A673 (cell line): ENCODE data around the gene ZIC5. TPM values are rescaled to one million over a fixed set of nuclear protein-coding genes. Genes with fewer than 3 reads are reported as not detected.

Source experiments
- BruUV-seq: library from RNA; stranded (reverse); fragments of 400-500 nt; replicated peaks from 2 replicates; lab custom pipeline; 2021; lab: Mats Ljungman, UMichigan
- CTCF ChIA-PET: fragments of 300-600 bp; sonication (Branson Sonifier 250); formaldehyde crosslinking; loops from one replicate; lab custom pipeline; 2022; ENCODE audit warnings: antibody characterized with exemption; lab: Charles Lee
- POLR2A ChIA-PET: fragments of 300-600 bp; sonication (Branson Sonifier 250); formaldehyde crosslinking; loops from one replicate; lab custom pipeline; 2022; ENCODE audit warnings: antibody characterized with exemption; ENCODE audit not compliant: low non-redundant PET; lab: Charles Lee
- DNase-seq: peaks from one replicate; pipeline ENCODE4 v3.0.0-alpha.2; 2015; ENCODE audit warnings: low spot score
- H3K27ac ChIP-seq: fragments of 200-600 bp; sonication (generic); 2 replicates; pipeline ENCODE4 v1.5.1; 2016; ENCODE audit warnings: mixed run types, low read depth, mild to moderate bottlenecking, mixed read lengths, antibody characterized with exemption, low read length; ENCODE audit not compliant: poor library complexity, severe bottlenecking
- H3K27me3 ChIP-seq: fragments of 200-600 bp; sonication (generic); replicated peaks from 2 replicates; pipeline ENCODE4 v1.6.1; 2017; ENCODE audit warnings: mixed run types, low read depth, mild to moderate bottlenecking, mixed read lengths, antibody characterized with exemption, low read length; ENCODE audit not compliant: insufficient read depth, poor library complexity
- H3K36me3 ChIP-seq: fragments of 200-600 bp; sonication (generic); 2 replicates; pipeline ENCODE4 v1.6.1; 2016; ENCODE audit warnings: mixed run types, mild to moderate bottlenecking, mixed read lengths, antibody characterized with exemption, low read length; ENCODE audit not compliant: insufficient read depth, poor library complexity, severe bottlenecking
- H3K4me1 ChIP-seq: fragments of 200-600 bp; sonication (generic); 2 replicates; pipeline ENCODE4 v1.6.1; 2017; ENCODE audit warnings: mixed run types, mild to moderate bottlenecking, mixed read lengths, antibody characterized with exemption, low read length; ENCODE audit not compliant: insufficient read depth, poor library complexity, severe bottlenecking
- H3K4me3 ChIP-seq: fragments of 200-600 bp; sonication (generic); 2 replicates; pipeline ENCODE4 v1.5.1; 2016; ENCODE audit warnings: low read depth, mixed run types, mild to moderate bottlenecking, mixed read lengths, low read length; ENCODE audit not compliant: poor library complexity, severe bottlenecking
- H3K9me3 ChIP-seq: fragments of 200-600 bp; sonication (generic); 2 replicates; pipeline ENCODE4 v1.6.1; 2016; ENCODE audit warnings: mixed run types, low read depth, mild to moderate bottlenecking, mixed read lengths, antibody characterized with exemption, low read length; ENCODE audit not compliant: poor library complexity, severe bottlenecking
- EZH2 ChIP-seq: fragments of 200-600 bp; sonication (generic); IDR thresholded peaks from 2 replicates; pipeline ENCODE4 v1.6.1; 2017; ENCODE audit warnings: borderline replicate concordance, low read depth, mild to moderate bottlenecking, mixed read lengths, antibody characterized with exemption, low read length; ENCODE audit not compliant: poor library complexity, severe bottlenecking
- intact Hi-C: fragments of 100-400 bp; cut with micrococcal nuclease; formaldehyde crosslinking; loops from one replicate; pipeline ENCODE4 v1.10.0; 2022; ENCODE audit not compliant: unreplicated experiment
- total RNA-seq: library from RNA; stranded (reverse); gene quantifications from 2 replicates; pipeline ENCODE4 v1.2.3, GENCODE V29; 2021
- TF ChIP-seq, protein P1 (sequence below): fragments of 300-800, 200-600 bp; sonication (generic); conservative IDR thresholded peaks from 2 replicates; pipeline ENCODE4 v1.5.1; 2017; ENCODE audit warnings: low read depth, mild to moderate bottlenecking, antibody characterized with exemption, low read length, moderate library complexity, mixed read lengths

Gene ZIC5
- total RNA-seq, 1 experiment from 2014 or later: 25.2 TPM

GRCh38 chr13:99972190-99972731, 694 bp upstream of the ZIC5 start:
- Histone ChIP-seq H3K4me1 (peaks cover 10% of the 10 kb centered on the region), H3K27me3 (no peaks in the 10 kb centered on the region), H3K27ac (peak overlapping the region; percentile 89), H3K36me3 (peaks cover 15% of the 10 kb centered on the region), H3K9me3 (no peaks in the 10 kb centered on the region), H3K4me3 (peak overlapping the region; percentile 91)
- BruUV-seq: TSS peak; percentile 56
- intact Hi-C loops: no loop called here
- CTCF ChIA-PET: interaction anchor here (1.0 kb wide), 1 partner anchor 9 kb away, joined by 3 read pairs; the partner anchor contains the start of gene ZIC2
- POLR2A ChIA-PET: interaction anchor here (1.0 to 1.1 kb wide), 2 partner anchors 8 to 9 kb away, joined by 3 to 8 read pairs; partner anchors contain the start of gene ZIC2
- no peak for TF ChIP-seq EZH2
- TF ChIP-seq, protein P1, sequence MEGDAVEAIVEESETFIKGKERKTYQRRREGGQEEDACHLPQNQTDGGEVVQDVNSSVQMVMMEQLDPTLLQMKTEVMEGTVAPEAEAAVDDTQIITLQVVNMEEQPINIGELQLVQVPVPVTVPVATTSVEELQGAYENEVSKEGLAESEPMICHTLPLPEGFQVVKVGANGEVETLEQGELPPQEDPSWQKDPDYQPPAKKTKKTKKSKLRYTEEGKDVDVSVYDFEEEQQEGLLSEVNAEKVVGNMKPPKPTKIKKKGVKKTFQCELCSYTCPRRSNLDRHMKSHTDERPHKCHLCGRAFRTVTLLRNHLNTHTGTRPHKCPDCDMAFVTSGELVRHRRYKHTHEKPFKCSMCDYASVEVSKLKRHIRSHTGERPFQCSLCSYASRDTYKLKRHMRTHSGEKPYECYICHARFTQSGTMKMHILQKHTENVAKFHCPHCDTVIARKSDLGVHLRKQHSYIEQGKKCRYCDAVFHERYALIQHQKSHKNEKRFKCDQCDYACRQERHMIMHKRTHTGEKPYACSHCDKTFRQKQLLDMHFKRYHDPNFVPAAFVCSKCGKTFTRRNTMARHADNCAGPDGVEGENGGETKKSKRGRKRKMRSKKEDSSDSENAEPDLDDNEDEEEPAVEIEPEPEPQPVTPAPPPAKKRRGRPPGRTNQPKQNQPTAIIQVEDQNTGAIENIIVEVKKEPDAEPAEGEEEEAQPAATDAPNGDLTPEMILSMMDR: no peak
- DNase-seq: no peak

GRCh38 chr13:99970651-99971575, 654 bp downstream of the ZIC5 start:
- BruUV-seq: no TSS peak
- Histone ChIP-seq H3K4me3 (peak overlapping the region; percentile 91), H3K27me3 (no peaks in the 10 kb centered on the region), H3K4me1 (peaks cover 23% of the 10 kb centered on the region), H3K36me3 (peaks cover 20% of the 10 kb centered on the region), H3K27ac (peak overlapping the region; percentile 89), H3K9me3 (no peaks in the 10 kb centered on the region)
- DNase-seq: peak; percentile 76
- intact Hi-C loops: no loop called here
- TF ChIP-seq, protein P1: no peak
- no peak for TF ChIP-seq EZH2
- POLR2A ChIA-PET: interaction anchor here (0.5 to 1.1 kb wide), 6 partner anchors 9 to 771 kb away, joined by 3 to 23 read pairs (median 3); partner anchors contain the start of gene ZIC2
- CTCF ChIA-PET: interaction anchor here (1.0 kb wide), 1 partner anchor 10 kb away, joined by 3 read pairs; the partner anchor contains the start of gene ZIC2

GRCh38 chr13:99969919-99970650, 1.5 kb downstream of the ZIC5 start:
- Histone ChIP-seq H3K4me3 (peak overlapping the region; percentile 91), H3K27me3 (no peaks in the 10 kb centered on the region), H3K36me3 (peaks cover 28% of the 10 kb centered on the region), H3K27ac (peak overlapping the region; percentile 98), H3K4me1 (peaks cover 31% of the 10 kb centered on the region), H3K9me3 (no peaks in the 10 kb centered on the region)
- BruUV-seq: no TSS peak
- POLR2A ChIA-PET: interaction anchor here (0.5 to 0.7 kb wide), 3 partner anchors 12 to 152 kb away, joined by 3 to 18 read pairs (median 7); no protein-coding TSS in a partner anchor
- TF ChIP-seq, protein P1: no peak
- no peak for TF ChIP-seq EZH2
- DNase-seq: peak; percentile 93
- intact Hi-C loops: loop anchor here (2.0 to 5.0 kb wide), 2 partner anchors 17 to 313 kb away; no protein-coding TSS in a partner anchor
- CTCF ChIA-PET: interaction anchor here (0.6 kb wide), 1 partner anchor 265 kb away, joined by 3 read pairs; no protein-coding TSS in a partner anchor
